Stimulated activated CD8-positive, alpha-beta memory T cell treated with anti-CD3 and anti-CD28 coated beads, Interleukin-15, amount 100 ng/mL, for 48 hours (primary cell): ENCODE measurements around the gene RNF26.
"Not testable (repeated sequence)": the region's sequence is repeated elsewhere in the genome, so short reads cannot be mapped to it uniquely, and the experiment has no call there.

ENCODE experiments used
- DNase-seq, 2 donors: peaks; one replicate each; pipeline ENCODE4 v3.0.0-alpha.2; 2020; ENCODE audit warnings: low read depth in 2 of 2

The RNF26 gene

GRCh38 chr11:119371067-119371601 is 36.8 kb downstream of the RNF26 start:
- DNase-seq, result no peak

GRCh38 chr11:119371778-119372182 is 37.5 kb downstream of the RNF26 start:
- DNase-seq, result no peak

- DNase-seq, result no peak
These were observed 38.1 kb downstream of the RNF26 start for GRCh38 chr11:119372260-119373058.

GRCh38 chr11:119373059-119373920 is 39.0 kb downstream of the RNF26 start:
- no peak for DNase-seq

- DNase-seq, result peak in 1 of 2 donors; percentile 20
These were observed 39.7 kb downstream of the RNF26 start for GRCh38 chr11:119373921-119374631.

- no peak for DNase-seq
These were observed 40.5 kb downstream of the RNF26 start for GRCh38 chr11:119374632-119375336.

- DNase-seq, result no peak
These were observed 41.2 kb downstream of the RNF26 start for GRCh38 chr11:119375337-119376196.

GRCh38 chr11:119376197-119376847 is 42.0 kb downstream of the RNF26 start:
- DNase-seq, result no peak

- no peak for DNase-seq
These were observed 43.0 kb downstream of the RNF26 start for GRCh38 chr11:119377112-119377901.

- DNase-seq, result no peak
These were observed 43.8 kb downstream of the RNF26 start for GRCh38 chr11:119377961-119378667.

GRCh38 chr11:119378851-119379465 is 44.6 kb downstream of the RNF26 start:
- DNase-seq, result no peak

GRCh38 chr11:119380160-119380826 is 46.0 kb downstream of the RNF26 start:
- no peak for DNase-seq

GRCh38 chr11:119380827-119381180 is 46.5 kb downstream of the RNF26 start:
- no peak for DNase-seq

GRCh38 chr11:119381181-119381988 is 47.1 kb downstream of the RNF26 start, which contains the start of gene USP2:
USP2 (minus strand) TSS chr11:119381690; CDS start chr11:119373480, 8,210 bp downstream.
- peak; percentile 95 for DNase-seq

GRCh38 chr11:119382101-119382500 is 47.8 kb downstream of the RNF26 start:
- DNase-seq, result no peak

GRCh38 chr11:119382513-119382912 is 48.2 kb downstream of the RNF26 start:
- not testable (repeated sequence) for DNase-seq
